Activated T-helper 1 cell treated with Interleukin-2 at 50 U/mL for 16 hours (primary cell): ENCODE results near the gene LRRC8C.

Experiments used
- DNase-seq: peaks from one replicate; pipeline ENCODE4 v3.0.0-alpha.2; 2020; ENCODE audit warnings: low read depth

Gene LRRC8C

GRCh38 chr1:89671775-89672488, 39.0 kb downstream of the LRRC8C start:
- DNase-seq, result no peak

GRCh38 chr1:89672489-89673183, 39.7 kb downstream of the LRRC8C start:
- DNase-seq, result no peak

DNA sequence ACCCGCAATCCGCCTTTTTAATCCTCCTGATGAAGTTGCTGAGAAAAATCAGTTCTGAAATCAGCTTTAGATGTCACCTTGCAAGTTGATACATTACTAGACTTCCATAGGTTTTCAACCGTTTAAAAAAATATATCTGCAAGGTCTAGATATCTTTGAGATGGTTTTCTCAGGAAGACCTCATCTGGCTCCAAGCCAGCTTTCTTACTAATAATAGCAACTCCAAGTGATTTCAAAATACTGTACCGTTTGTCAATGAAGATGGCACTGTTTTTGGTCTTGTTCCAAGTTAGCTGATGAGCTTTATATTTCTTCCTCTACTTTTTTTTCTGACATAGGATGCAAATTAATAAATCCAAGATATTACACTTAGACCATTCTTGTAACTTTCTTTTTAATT, 40.3 kb downstream of the LRRC8C start:
- no peak for DNase-seq

GRCh38 chr1:89675677-89676076, 42.8 kb downstream of the LRRC8C start:
- DNase-seq, result no peak

GRCh38 chr1:89681045-89681729, 48.3 kb downstream of the LRRC8C start:
- no peak for DNase-seq

- no peak for DNase-seq
Measured at GRCh38 chr1:89682611-89683010, 49.7 kb downstream of the LRRC8C start.

GRCh38 chr1:89685461-89685860, 52.5 kb downstream of the LRRC8C start:
- no peak for DNase-seq

- no peak for DNase-seq
Measured at GRCh38 chr1:89686520-89686919, 53.6 kb downstream of the LRRC8C start.

DNA sequence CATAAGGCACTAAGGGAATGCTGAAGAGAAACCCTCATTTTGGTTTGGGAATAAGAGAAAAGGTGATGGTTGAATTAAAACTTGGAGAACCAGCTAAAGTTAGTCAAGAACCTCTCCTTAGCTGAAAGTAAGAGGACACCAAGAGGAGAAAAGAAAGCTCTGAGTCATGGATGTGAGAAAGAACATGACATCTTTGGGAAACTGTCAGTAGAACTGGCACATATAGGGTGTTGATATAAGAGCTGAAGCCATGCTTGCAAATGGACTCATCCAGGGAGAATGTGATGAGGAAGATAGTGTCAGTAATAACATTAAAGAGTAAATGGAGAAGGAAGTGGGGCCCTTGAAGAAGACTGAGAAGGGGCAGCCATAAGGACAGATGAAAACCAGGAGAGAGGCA, 54.3 kb downstream of the LRRC8C start:
- DNase-seq, result no peak

DNA sequence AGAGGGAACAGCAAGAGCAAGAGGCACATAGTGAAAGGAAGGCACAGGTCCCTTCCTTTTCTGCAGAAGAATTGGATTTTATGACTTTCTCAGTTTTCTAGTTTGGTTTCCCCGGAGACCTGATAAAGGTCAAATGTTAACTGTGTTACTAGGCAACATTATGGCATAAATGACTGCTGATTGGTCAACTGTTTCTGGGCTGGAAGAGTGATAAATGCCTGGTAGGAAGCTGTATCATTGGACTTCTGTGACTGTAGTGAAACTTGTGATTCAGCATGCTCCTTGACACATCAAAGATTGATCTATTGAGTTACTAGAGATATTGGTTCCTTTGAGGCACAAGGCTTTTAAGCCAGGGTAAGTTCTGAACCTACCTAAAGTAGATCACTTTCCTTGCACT, 55.7 kb downstream of the LRRC8C start:
- DNase-seq, result no peak

DNA sequence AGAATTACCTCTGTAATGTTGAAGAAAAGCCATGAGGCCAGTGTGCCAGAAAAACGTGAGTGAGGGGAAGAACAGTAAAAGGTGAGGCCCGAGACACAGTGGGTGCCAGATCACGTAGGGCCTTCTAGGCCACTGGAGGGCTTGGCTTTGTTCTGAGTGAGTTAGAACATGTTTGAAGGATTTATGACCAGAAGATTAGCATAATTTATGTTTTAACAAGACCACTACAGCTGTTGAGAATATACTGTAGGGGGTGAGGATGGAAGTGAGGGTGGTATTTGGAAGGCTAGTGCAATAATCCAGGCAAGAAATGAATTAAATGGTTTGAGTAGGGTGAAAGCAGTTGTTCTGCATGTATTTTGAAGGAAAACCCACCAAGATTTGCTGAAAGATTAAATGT, 56.3 kb downstream of the LRRC8C start:
- DNase-seq, result no peak

DNA sequence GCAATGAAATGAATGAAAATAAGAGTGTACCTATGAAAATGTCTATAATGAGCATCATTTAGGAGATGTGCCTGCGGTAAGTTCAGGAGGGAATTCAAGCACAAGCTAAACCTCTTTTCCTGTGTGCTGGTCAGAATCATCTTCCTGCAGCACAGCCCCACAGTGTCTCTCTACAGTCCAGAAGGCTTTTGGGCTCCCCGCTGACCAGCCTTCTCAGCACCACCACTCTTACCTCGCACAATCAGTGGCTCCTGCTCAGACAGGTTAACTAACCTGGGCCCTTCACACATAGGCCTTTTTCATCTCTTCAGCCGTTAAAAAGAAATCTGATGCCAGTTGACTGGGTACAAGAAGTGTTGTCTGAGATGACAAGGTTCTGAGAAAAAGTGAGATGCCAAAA, 57.7 kb downstream of the LRRC8C start:
- no peak for DNase-seq

DNA sequence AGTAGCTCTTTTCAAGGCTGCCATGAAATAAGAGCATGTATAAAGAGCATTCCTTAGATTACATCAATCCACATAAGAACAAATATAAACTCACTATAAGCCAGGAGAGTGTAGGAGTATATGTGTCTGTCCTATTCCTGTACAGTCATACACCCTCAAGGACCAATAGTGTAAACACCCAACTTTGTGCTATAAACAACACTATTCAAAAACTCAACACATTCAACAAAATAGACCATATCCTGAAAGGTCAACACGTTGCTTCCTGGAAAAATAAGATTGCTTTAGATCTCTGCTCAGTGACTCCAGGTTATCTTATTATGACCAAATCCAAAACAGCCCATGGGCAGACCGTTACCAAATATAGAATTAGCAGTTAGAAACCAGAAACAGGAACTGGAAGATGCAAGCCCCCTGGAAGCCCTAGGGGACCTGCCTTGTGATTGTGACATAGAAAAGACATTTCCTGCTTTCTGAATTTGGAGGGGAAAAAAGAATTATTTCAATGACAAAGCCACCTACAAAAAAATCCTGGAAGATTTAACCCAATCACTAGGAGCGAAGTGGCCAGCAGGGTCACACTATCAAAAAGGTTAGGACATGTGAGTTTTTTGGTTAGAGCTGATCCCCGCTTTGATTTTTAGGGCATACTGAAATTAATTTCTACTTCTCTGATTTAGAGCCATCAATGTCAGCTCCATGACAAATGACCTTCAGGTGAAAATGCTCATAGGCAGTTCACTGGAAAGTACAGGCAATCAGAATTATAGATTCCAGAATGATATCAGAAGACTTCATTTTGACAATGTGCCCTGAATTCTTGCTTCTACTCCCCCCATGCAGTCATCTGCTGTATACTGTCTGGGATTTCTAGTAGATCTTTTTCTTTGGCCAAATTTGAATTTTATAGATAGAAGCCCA, 59.9 kb downstream of the LRRC8C start:
- no peak for DNase-seq

DNA sequence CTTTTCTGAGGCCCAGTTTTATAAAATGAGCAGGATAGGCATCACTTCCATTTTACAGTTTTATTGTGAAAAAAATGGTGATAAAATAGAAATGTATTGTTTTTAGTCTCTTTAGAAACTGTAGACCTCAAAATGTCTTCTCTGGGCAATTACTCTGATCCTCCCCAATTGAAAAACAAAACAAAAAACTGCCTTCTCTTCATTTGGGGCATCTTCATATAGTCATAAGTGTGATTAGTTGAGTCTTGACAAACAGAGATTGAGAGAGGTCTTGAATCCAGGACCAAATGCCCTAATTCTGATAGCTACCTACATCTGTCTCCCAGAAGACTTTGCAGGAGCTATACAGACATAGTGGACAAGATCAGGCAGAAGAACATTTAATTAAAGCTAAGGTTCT, 62.9 kb downstream of the LRRC8C start:
- no peak for DNase-seq

DNA sequence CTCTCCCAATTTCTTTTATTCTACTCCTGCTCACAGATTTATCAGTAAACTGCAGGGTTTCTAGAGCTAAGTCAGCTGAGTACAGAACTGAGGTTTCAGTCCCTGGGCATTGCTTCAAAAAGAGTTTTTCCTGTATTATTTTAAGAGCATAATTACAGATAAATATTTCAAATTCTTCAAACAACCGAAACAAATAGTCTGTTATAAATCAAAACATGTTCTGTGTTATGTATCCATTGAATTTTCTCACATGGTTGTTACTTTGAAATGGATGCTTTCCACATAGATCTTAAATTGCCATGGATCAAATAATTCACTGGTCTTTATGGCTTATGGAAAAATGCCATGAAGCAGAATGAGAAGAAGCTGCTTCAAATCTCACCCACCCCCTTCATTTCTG, 64.5 kb downstream of the LRRC8C start:
- DNase-seq, result no peak

- DNase-seq, result no peak
Measured at GRCh38 chr1:89698020-89698560, 65.2 kb downstream of the LRRC8C start.

DNA sequence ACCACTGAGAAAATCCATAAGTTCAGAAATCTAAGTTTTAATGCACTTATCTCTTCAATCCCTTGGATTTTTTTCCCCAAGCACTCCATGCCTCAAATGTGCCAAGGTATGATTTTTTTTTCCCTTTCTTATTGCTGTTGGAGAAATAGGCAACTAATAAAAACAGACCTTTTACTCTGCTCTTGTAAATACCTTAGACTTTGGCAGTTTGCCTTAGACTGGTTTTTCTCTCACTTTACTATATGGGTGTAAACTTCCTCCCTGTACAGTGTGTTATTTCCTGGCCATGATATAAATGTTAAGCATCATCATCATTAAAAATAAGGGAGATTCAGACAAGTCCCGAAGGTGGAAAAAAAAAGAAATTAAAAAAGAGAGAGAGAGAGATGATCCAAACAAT, 65.7 kb downstream of the LRRC8C start:
- DNase-seq, result no peak

DNA sequence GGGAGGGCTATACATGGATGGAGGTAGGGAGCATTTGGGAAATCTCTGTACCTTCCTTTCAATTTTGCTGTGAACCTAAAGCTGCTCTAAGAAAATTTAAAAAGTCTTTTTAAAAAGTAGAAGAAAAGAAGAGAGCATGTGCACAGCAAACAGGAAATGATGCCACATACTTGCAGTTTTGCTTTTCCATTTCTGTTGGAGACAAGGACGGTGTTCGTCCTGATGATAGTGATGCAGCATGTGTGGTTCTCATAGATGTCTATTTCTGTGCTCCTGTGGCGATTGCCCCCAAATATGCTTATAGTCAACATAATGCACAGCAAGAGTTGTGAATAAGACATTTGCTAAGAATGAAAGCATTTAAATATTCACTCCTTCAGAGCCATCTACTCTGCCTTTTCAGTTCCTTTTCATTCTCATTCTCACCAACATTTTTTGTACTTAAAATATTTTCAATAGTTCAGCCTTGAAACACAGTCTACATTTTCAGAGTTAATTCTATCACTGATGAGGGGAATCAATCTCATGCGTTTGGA, 66.6 kb downstream of the LRRC8C start:
- no peak for DNase-seq

- no peak for DNase-seq
Measured at GRCh38 chr1:89701746-89702241, 68.9 kb downstream of the LRRC8C start.

- DNase-seq, result no peak
Measured at GRCh38 chr1:89702520-89703045, 69.7 kb downstream of the LRRC8C start.

DNA sequence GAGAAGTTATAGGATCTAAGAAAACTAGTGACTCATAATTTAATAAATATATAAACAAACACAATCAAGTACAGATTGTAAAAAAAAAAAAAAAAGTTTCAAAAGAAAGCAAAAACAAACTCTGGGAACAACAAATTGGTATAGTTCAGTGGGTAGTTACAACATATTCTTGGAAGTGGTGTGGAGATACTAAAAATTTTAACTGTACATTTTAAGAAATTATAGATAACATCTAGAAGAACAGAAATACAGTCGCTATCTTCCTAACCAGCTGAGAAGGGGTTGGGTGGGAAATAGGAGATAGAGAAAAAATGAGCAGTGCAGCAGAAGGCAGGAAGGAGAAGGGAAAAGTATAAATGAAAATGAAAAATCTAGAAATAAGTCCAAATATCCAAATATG, 70.5 kb downstream of the LRRC8C start:
- DNase-seq, result no peak
